H1 (cell line): Measurements from ENCODE around the gene PLB1.

Experiments used
- CTCF ChIP-seq, 3 experiments: IDR thresholded peaks; 1 replicate in 2 of 3; 2 replicates in 1 of 3; pipeline versions ENCODE4 v1.5.1 to v1.6.1; 2011; ENCODE audit warnings: low read length in 3 of 3, mild to moderate bottlenecking in 3 of 3, inconsistent platforms in 2 of 3, low read depth in 1 of 3, moderate library complexity in 1 of 3; ENCODE audit not compliant: insufficient read depth in 1 of 3; ENCODE audit errors: control extremely low read depth in 1 of 3
- EP300 ChIP-seq, 2 experiments: IDR thresholded peaks; 1 replicate in 1 of 2; 2 replicates in 1 of 2; pipeline ENCODE4 v1.6.1; 2011 to 2012; ENCODE audit warnings: low read depth in 2 of 2, low read length in 2 of 2, mild to moderate bottlenecking in 2 of 2, borderline replicate concordance in 1 of 2, inconsistent platforms in 1 of 2, moderate library complexity in 1 of 2
- EZH2 ChIP-seq: fragments of 200-600 bp; sonication (generic); IDR thresholded peaks from 2 replicates; pipeline ENCODE4 v1.7.1; 2012; ENCODE audit warnings: low read depth, mild to moderate bottlenecking, moderate library complexity, low read length, inconsistent platforms; ENCODE audit not compliant: severe bottlenecking
- HDAC2 ChIP-seq, 2 experiments: fragments of 300-600 bp in 1 of 2; sonication (generic) in 1 of 2; IDR thresholded peaks; 2 replicates each; pipeline ENCODE4 v1.6.1; 2011 to 2012; ENCODE audit warnings: low read depth in 2 of 2, low read length in 2 of 2, mild to moderate bottlenecking in 2 of 2, moderate library complexity in 2 of 2, borderline replicate concordance in 1 of 2, inconsistent platforms in 1 of 2
- JUND ChIP-seq: IDR thresholded peaks from 2 replicates; pipeline ENCODE4 v1.6.1; 2011; ENCODE audit warnings: mild to moderate bottlenecking, improper control_type of control experiment, low read length
- MAFK ChIP-seq: IDR thresholded peaks from 2 replicates; pipeline ENCODE4 v1.6.1; 2012; ENCODE audit warnings: low read depth, mild to moderate bottlenecking, improper control_type of control experiment, low read length
- POU5F1 ChIP-seq: IDR thresholded peaks from 2 replicates; pipeline ENCODE4 v1.6.1; 2011; ENCODE audit warnings: low read depth, mild to moderate bottlenecking, low read length, moderate library complexity
- RBBP5 ChIP-seq: IDR thresholded peaks from 2 replicates; pipeline ENCODE4 v1.7.1; 2012; ENCODE audit warnings: low read depth, mild to moderate bottlenecking, inconsistent platforms, low read length, moderate library complexity, borderline replicate concordance
- SP1 ChIP-seq: IDR thresholded peaks from 2 replicates; pipeline ENCODE4 v1.6.1; 2011; ENCODE audit warnings: low read depth, low read length
- SP2 ChIP-seq: IDR thresholded peaks from 2 replicates; pipeline ENCODE4 v1.6.1; 2012; ENCODE audit warnings: mild to moderate bottlenecking, low read length, inconsistent platforms
- SRF ChIP-seq: IDR thresholded peaks from 2 replicates; pipeline ENCODE4 v1.6.1; 2011; ENCODE audit warnings: mild to moderate bottlenecking, low read depth, low read length, moderate library complexity
- TAF1 ChIP-seq: IDR thresholded peaks from 2 replicates; pipeline ENCODE4 v1.6.1; 2011; ENCODE audit warnings: mild to moderate bottlenecking, low read depth, low read length
- TEAD4 ChIP-seq: IDR thresholded peaks from 2 replicates; pipeline ENCODE4 v1.6.1; 2012; ENCODE audit warnings: low read depth, low read length, inconsistent platforms, mixed read lengths

DNA sequence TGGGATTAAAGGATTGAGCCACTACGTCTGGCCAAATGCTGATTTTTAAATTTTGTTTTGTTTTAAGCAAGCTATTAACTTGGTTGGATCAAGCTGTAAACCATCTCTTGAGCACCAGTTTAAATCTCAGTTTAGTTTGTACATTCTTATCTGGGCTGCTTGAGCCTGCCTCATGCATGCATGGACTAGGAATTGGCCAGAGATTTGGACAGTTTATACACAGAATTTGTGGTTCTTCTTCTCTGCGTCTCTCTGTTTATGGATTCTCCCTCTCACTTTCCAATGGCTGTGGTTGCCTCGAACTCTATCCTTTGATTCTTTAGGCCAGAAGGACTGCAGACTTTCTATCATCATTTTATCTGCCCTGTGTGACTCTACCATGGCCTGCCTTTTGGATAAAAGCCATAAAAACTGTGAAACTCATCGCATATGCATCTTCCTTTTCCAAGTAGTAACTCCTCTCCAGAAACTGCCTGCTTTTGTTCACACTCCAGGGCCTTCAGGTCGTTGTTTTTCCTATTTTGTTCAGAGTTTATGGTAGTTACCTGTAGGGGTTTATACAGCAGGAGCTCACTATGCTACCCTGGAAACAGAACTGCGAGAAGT is 32.5 kb upstream of the PLB1 start:
- TF ChIP-seq TEAD4: no peak
- TF ChIP-seq SP1: no peak
- no peak for TF ChIP-seq EP300 (IDR thresholded peaks at IDR 0.05; ENCODE audit: borderline replicate concordance in 1 of 2, low read depth in 2 of 2, low read length in 2 of 2)
- no peak for TF ChIP-seq POU5F1
- no peak for TF ChIP-seq HDAC2 (IDR thresholded peaks at IDR 0.05; ENCODE audit: borderline replicate concordance in 1 of 2, low read depth in 2 of 2, low read length in 2 of 2)
- no peak for TF ChIP-seq MAFK
- TF ChIP-seq CTCF (IDR thresholded peaks at IDR 0.05; ENCODE audit: control extremely low read depth in 1 of 3, insufficient read depth in 1 of 3, low read depth in 1 of 3, low read length in 3 of 3): no peak
- no peak for TF ChIP-seq RBBP5
- TF ChIP-seq JUND: no peak
- TF ChIP-seq TAF1: no peak
- TF ChIP-seq EZH2: no peak
- TF ChIP-seq SRF: no peak
- TF ChIP-seq SP2: no peak
